ENCODE measurements around the gene PIBF1. TPM values are rescaled to one million over a fixed set of nuclear protein-coding genes. Genes with fewer than 3 reads are reported as not detected.

PIBF1 gene
- total RNA-seq, 1 donor from 2014 or later = 16.9 TPM

- no peak for DNase-seq (ENCODE audit: extremely low spot score in 2 of 2)
- Histone ChIP-seq H3K4me3 (no peak overlapping the region), H3K36me3 (peaks cover 0 to 8% of the 10 kb centered on the region in 2 donors), H3K9me3 (no peaks in the 10 kb centered on the region), H3K27ac (no peak overlapping the region), H3K4me1 (no peaks in the 10 kb centered on the region), H3K27me3 (no peaks in the 10 kb centered on the region)
- TF ChIP-seq CTCF (IDR thresholded peaks at IDR 0.05) (no peak), POLR2AphosphoS5 (IDR thresholded peaks at IDR 0.05; ENCODE audit: insufficient read depth in 1 of 2, low read depth in 1 of 2) (no peak), POLR2A (IDR thresholded peaks at IDR 0.05) (no peak)
- intact Hi-C loops (cut with DNase I) = no loop called here
These were observed 191.3 kb downstream of the PIBF1 start for GRCh38 chr13:72973234-72973633.

DNA sequence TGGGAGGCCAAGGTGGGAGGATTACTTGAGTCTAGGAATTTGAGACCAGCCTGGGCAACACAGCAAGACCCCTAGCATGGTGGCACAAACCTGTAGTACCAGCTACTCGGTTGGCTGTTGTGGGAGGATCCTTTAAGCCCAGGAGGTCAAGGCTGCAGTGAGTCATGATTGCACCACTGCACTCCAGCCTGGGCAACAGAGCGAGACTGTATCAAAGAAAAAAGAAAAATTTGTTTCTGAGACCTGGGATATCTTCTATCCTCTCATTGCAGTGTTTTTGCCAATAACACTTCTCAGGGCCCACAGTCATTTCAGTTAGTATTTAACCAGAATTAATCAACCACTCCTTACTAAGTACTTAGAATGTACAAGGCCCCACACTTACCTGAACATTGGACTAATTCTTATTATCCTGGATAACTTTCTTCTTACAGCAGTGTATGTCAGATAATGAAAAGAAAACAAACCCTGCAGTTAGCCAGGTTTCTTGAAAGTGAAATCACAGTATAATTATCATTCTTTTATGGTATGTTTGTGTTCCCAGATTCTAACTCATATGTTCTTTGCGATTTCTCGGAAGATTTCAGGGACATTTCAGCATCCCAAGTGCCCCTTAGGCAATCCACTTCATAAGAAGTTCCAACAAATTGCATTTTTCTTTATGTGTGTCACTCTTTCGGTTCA is 201.3 kb downstream of the PIBF1 start:
- DNase-seq (ENCODE audit: extremely low spot score in 2 of 2) = no peak
- intact Hi-C loops (cut with DNase I) = no loop called here
- no peaks in the 10 kb centered on the region for H3K9me3 ChIP-seq
- no peak overlapping the region for H3K4me3 ChIP-seq
- peaks cover 6% of the 10 kb centered on the region for H3K4me1 ChIP-seq
- TF ChIP-seq CTCF (IDR thresholded peaks at IDR 0.05) (no peak), POLR2AphosphoS5 (IDR thresholded peaks at IDR 0.05; ENCODE audit: insufficient read depth in 1 of 2, low read depth in 1 of 2) (no peak), POLR2A (IDR thresholded peaks at IDR 0.05) (no peak)
- no peak overlapping the region for H3K27ac ChIP-seq
- no peaks in the 10 kb centered on the region for H3K36me3 ChIP-seq
- no peaks in the 10 kb centered on the region for H3K27me3 ChIP-seq

GRCh38 chr13:72985610-72986009 is 203.7 kb downstream of the PIBF1 start:
- no peaks in the 10 kb centered on the region for H3K9me3 ChIP-seq
- intact Hi-C loops (cut with DNase I) = no loop called here

GRCh38 chr13:72986197-72986596 is 204.3 kb downstream of the PIBF1 start:
- no peak overlapping the region for H3K4me3 ChIP-seq
- intact Hi-C loops (cut with DNase I) = no loop called here
- H3K4me1 ChIP-seq = peaks cover 6% of the 10 kb centered on the region
- H3K9me3 ChIP-seq = no peaks in the 10 kb centered on the region
- H3K36me3 ChIP-seq = no peaks in the 10 kb centered on the region
- H3K27ac ChIP-seq = no peak overlapping the region
- TF ChIP-seq POLR2AphosphoS5 (IDR thresholded peaks at IDR 0.05; ENCODE audit: insufficient read depth in 1 of 2, low read depth in 1 of 2) (no peak), CTCF (IDR thresholded peaks at IDR 0.05) (no peak), POLR2A (IDR thresholded peaks at IDR 0.05) (no peak)
- no peaks in the 10 kb centered on the region for H3K27me3 ChIP-seq
- no peak for DNase-seq (ENCODE audit: extremely low spot score in 2 of 2)

More at GRCh38 chr13:72985610-72986009, 203.7 kb downstream of the PIBF1 start:
- H3K27me3 ChIP-seq = no peaks in the 10 kb centered on the region
- H3K27ac ChIP-seq = no peak overlapping the region
- no peak overlapping the region for H3K4me3 ChIP-seq
- H3K4me1 ChIP-seq = peaks cover 6% of the 10 kb centered on the region
- H3K36me3 ChIP-seq = no peaks in the 10 kb centered on the region
- TF ChIP-seq CTCF (IDR thresholded peaks at IDR 0.05) (no peak), POLR2AphosphoS5 (IDR thresholded peaks at IDR 0.05; ENCODE audit: insufficient read depth in 1 of 2, low read depth in 1 of 2) (no peak), POLR2A (IDR thresholded peaks at IDR 0.05) (no peak)
- DNase-seq (ENCODE audit: extremely low spot score in 2 of 2) = no peak

DNA sequence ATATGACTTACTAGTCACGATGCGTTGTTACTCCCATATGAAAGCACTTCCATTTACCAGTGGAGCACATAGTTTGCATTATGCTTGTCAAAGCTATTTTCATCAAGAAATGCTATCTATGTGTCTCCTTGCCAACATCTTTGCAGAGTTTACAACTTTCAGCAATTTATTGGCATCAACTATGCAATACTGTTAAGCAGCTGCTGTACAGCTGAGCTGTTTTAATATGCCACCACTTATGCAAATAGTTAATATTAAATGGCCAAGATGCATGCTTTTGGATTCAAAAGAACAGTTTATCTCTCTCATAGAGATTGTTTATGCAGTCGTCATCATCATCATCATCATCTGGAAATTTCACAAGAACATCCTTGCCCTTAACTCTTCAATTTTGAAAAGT is 209.0 kb downstream of the PIBF1 start:
- no peaks in the 10 kb centered on the region for H3K9me3 ChIP-seq
- intact Hi-C loops (cut with DNase I) = no loop called here
- H3K4me3 ChIP-seq = no peak overlapping the region
- no peak overlapping the region for H3K27ac ChIP-seq
- H3K36me3 ChIP-seq = no peaks in the 10 kb centered on the region
- no peak for TF ChIP-seq POLR2A (IDR thresholded peaks at IDR 0.05)
- no peak for TF ChIP-seq CTCF (IDR thresholded peaks at IDR 0.05)
- TF ChIP-seq POLR2AphosphoS5 (IDR thresholded peaks at IDR 0.05; ENCODE audit: insufficient read depth in 1 of 2, low read depth in 1 of 2) = no peak
- H3K27me3 ChIP-seq = no peaks in the 10 kb centered on the region
- no peak for DNase-seq (ENCODE audit: extremely low spot score in 2 of 2)
- H3K4me1 ChIP-seq = no peaks in the 10 kb centered on the region

Measured in vagina (tissue), 2 donors.